Activated CD8-positive, alpha-beta memory T cell treated with anti-CD3 and anti-CD28 coated beads, Interleukin-2, amount 50 U/mL, for 1 hour (primary cell): ENCODE measurements around the gene APOL4.
"Not testable (repeated sequence)": the region's sequence is repeated elsewhere in the genome, so short reads cannot be mapped to it uniquely, and the experiment has no call there.

Source experiments
- DNase-seq: peaks from one replicate; pipeline ENCODE4 v3.0.0-alpha.2; 2020; ENCODE audit errors: extremely low read depth

The APOL4 gene

GRCh38 chr22:36201630-36202319 lies at the start of gene APOL4:
APOL4 (minus strand) TSS chr22:36201809; CDS start chr22:36201734, 75 bp downstream.
- DNase-seq: no peak

- not testable (repeated sequence) for DNase-seq
These were observed 48.8 kb upstream of the APOL4 start for GRCh38 chr22:36250292-36250960.

GRCh38 chr22:36249160-36249559 lies 47.6 kb upstream of the APOL4 start:
- no peak for DNase-seq

GRCh38 chr22:36247955-36248354 lies 46.3 kb upstream of the APOL4 start:
- no peak for DNase-seq

- no peak for DNase-seq
These were observed 45.1 kb upstream of the APOL4 start for GRCh38 chr22:36246718-36247117.

GRCh38 chr22:36245805-36246356 lies 44.3 kb upstream of the APOL4 start:
- no peak for DNase-seq

- no peak for DNase-seq
These were observed 43.1 kb upstream of the APOL4 start for GRCh38 chr22:36244522-36245391.

- DNase-seq: no peak
These were observed 42.4 kb upstream of the APOL4 start for GRCh38 chr22:36243986-36244385.

- DNase-seq: peak; percentile 65
These were observed 38.0 kb upstream of the APOL4 start, which contains the start of gene APOL2 for GRCh38 chr22:36239401-36240171. APOL2 (minus strand) TSS chr22:36239527; CDS start chr22:36233162, 6,365 bp downstream.

- DNase-seq: no peak
These were observed 37.5 kb upstream of the APOL4 start for GRCh38 chr22:36239150-36239400.

GRCh38 chr22:36238373-36239149 lies 37.0 kb upstream of the APOL4 start:
- DNase-seq: no peak

- DNase-seq: no peak
These were observed 36.1 kb upstream of the APOL4 start for GRCh38 chr22:36237462-36238372.

- DNase-seq: no peak
These were observed 35.0 kb upstream of the APOL4 start for GRCh38 chr22:36236388-36237319.

- no peak for DNase-seq
These were observed 34.0 kb upstream of the APOL4 start for GRCh38 chr22:36235585-36235984.

GRCh38 chr22:36234919-36235318 lies 33.3 kb upstream of the APOL4 start:
- DNase-seq: no peak

- DNase-seq: no peak
These were observed 32.6 kb upstream of the APOL4 start for GRCh38 chr22:36234213-36234612.

GRCh38 chr22:36233796-36234195 lies 32.2 kb upstream of the APOL4 start:
- no peak for DNase-seq

GRCh38 chr22:36232715-36233401 lies 31.2 kb upstream of the APOL4 start:
- no peak for DNase-seq
